LoVo (cell line): ENCODE data around the gene STK32A.

Experiments
- DNase-seq: peaks from one replicate; pipeline ENCODE4 v3.0.0-alpha.2; 2016; ENCODE audit warnings: low spot score

The STK32A gene

GRCh38 chr5:147426640-147427327 is 192.0 kb downstream of the STK32A start:
- DNase-seq: no peak

GRCh38 chr5:147427521-147428401 is 192.9 kb downstream of the STK32A start:
- no peak for DNase-seq

- no peak for DNase-seq
Observed at GRCh38 chr5:147430628-147431027, 195.8 kb downstream of the STK32A start.

GRCh38 chr5:147431586-147431985 is 196.8 kb downstream of the STK32A start:
- DNase-seq: no peak

- no peak for DNase-seq
Observed at GRCh38 chr5:147432323-147432722, 197.5 kb downstream of the STK32A start.

- DNase-seq: no peak
Observed at GRCh38 chr5:147434049-147434448, 199.2 kb downstream of the STK32A start.

- no peak for DNase-seq
Observed at GRCh38 chr5:147436596-147436995, 201.8 kb downstream of the STK32A start.

- DNase-seq: no peak
Observed at GRCh38 chr5:147437161-147437596, 202.4 kb downstream of the STK32A start.
